Gastroesophageal sphincter (tissue), 3 donors: Measurements from ENCODE around the gene GNAO1.

Experiments used
- CTCF ChIP-seq, 4 experiments: fragments of 200-600 bp in 2 of 4; fragments of 450-650 bp in 2 of 4; sonication (generic) in 1 of 4; IDR thresholded peaks; one replicate each; pipeline ENCODE4 v1.5.1; 2017 to 2019; ENCODE audit warnings: antibody characterized with exemption in 4 of 4, mild to moderate bottlenecking in 2 of 4, moderate library complexity in 2 of 4
- EP300 ChIP-seq: sonication (generic); formaldehyde crosslinking; IDR thresholded peaks from one replicate; pipeline ENCODE4 v1.6.1; 2017; ENCODE audit warnings: antibody characterized with exemption, mild to moderate bottlenecking
- POLR2A ChIP-seq, 2 donors: fragments of 450-650 bp; IDR thresholded peaks; one replicate each; pipeline ENCODE4 v1.6.1; 2017; ENCODE audit warnings: antibody characterized with exemption in 2 of 2, mild to moderate bottlenecking in 2 of 2, moderate library complexity in 1 of 2
- POLR2AphosphoS5 ChIP-seq: sonication (generic); formaldehyde crosslinking; IDR thresholded peaks from one replicate; pipeline ENCODE4 v1.6.1; 2017; ENCODE audit warnings: antibody characterized with exemption

GRCh38 chr16:56355221-56355620 is 163.9 kb downstream of the GNAO1 start:
- TF ChIP-seq CTCF (IDR thresholded peaks at IDR 0.05), result no peak
- no peak for TF ChIP-seq POLR2A (IDR thresholded peaks at IDR 0.05)
- TF ChIP-seq EP300, result no peak
- no peak for TF ChIP-seq POLR2AphosphoS5
